NCI-H1105 treated with DMSO at 0.1 percent for 48 hours (cell line): ENCODE data around the gene NR2C1.
A peak's percentile ranks its signal among the peaks of the same experiment; 100 is the strongest.

ENCODE experiments used
- DNase-seq: peaks from one replicate; lab custom pipeline; 2025; lab: John Stamatoyannopoulos, UW

NR2C1 gene

GRCh38 chr12:95083938-95084337 is 10.5 kb upstream of the NR2C1 start:
- DNase-seq: no peak

DNA sequence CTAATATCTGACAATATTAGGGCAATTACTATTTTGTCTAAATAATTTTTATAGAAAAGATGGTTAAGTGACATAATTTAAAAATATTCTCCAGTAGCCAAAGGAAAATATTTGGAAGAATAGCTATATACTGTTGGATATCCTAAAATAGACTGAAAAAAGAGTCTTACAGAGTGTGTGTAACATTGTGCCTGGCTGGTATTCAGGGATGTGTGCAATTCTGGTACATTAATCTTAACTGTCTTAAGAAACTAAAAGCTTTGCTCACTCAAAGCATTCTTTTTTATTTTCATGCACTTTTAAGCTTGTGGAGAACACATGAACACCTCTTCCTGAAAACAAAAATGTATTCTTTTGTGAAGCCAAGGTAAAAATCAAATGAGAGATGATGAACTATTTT is 10.1 kb upstream of the NR2C1 start:
- DNase-seq: no peak

GRCh38 chr12:95077341-95077740 is 3.9 kb upstream of the NR2C1 start:
- no peak for DNase-seq

- DNase-seq: no peak
These were observed 1.3 kb upstream of the NR2C1 start for GRCh38 chr12:95074766-95075165.

GRCh38 chr12:95073698-95074520 is 491 bp upstream of the NR2C1 start:
- no peak for DNase-seq

- DNase-seq: no peak
These were observed 3.0 kb downstream of the NR2C1 start for GRCh38 chr12:95070378-95070777.

- no peak for DNase-seq
These were observed 7.1 kb downstream of the NR2C1 start for GRCh38 chr12:95066091-95066855.

GRCh38 chr12:95060951-95061350 is 12.5 kb downstream of the NR2C1 start:
- no peak for DNase-seq

DNA sequence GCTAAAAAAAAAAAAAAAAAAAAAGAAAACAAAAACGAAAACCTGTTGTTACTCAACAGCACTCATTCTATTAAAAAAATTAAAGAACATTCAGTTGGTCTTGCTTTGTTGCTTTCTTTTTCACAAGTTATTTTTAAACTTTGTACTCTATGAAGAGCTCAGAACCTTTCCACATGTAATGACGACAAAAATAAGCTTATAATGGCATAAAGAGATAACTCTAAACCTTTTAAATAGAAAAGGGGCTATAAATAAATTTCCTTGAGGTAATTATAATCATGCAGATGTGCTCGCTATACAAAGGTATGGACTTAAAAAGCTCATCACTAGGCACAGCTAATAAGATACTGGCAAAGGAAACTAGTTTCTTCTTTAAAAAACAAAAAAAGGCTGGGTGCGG is 13.4 kb downstream of the NR2C1 start:
- DNase-seq: no peak

DNA sequence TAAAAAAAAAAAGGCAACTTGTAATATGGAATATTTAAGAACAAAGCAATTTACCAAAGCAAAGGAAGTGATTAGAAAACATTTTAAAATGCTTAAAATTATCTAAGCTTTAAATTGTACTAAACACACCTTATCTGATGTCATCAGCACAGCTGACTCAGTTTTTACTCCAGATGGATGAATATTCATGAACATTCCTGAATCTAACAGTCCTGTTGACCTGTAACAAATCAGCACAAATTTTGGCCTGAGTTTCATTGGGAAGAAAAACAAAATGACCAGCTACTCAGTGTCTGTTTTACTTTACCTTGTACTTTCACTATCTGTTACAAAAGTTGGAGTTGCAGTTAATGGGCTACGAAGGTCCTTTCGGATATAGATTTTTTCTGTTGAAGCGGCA is 16.0 kb downstream of the NR2C1 start:
- no peak for DNase-seq

DNA sequence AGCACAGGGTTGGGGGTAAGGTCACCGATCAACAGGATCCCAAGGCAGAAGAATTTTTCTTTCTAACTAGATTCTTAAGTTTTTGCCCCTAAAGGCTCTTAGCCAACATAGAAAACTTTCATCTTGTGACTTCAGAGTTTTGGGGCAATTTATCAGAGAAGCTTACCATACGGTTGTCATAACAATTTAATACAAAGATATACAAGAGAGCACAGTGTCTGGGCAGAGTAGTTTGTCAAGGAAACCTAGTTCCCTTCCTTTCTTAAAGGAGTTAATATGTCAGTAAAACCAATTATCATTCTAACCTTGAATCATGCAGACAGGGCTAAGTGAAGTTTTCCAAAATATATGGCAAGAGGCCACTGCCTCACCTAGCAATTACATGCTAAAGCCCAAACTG is 18.4 kb downstream of the NR2C1 start:
- no peak for DNase-seq

GRCh38 chr12:95054206-95054605 is 19.2 kb downstream of the NR2C1 start:
- DNase-seq: no peak

- no peak for DNase-seq
These were observed 22.2 kb downstream of the NR2C1 start for GRCh38 chr12:95051241-95051640.

DNA sequence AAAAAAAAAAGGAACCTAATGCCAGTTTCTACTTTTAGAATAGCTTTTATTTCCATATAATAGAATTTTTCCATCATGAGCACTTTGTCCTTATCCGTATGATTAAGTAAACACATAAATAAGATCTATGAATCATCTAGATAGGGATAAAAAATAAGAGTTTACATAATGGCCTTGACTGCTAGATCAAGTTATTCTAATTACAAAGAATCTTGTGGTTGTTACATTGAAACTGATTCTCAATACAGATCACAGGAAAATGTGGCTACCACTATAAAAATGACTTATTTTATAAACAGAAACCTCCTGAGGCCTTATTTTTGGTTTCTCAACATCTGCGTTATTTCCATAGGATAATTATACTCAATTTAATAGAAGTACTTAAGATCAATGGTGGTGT is 35.5 kb downstream of the NR2C1 start:
- no peak for DNase-seq

GRCh38 chr12:95034750-95035149 is 38.7 kb downstream of the NR2C1 start:
- no peak for DNase-seq

DNA sequence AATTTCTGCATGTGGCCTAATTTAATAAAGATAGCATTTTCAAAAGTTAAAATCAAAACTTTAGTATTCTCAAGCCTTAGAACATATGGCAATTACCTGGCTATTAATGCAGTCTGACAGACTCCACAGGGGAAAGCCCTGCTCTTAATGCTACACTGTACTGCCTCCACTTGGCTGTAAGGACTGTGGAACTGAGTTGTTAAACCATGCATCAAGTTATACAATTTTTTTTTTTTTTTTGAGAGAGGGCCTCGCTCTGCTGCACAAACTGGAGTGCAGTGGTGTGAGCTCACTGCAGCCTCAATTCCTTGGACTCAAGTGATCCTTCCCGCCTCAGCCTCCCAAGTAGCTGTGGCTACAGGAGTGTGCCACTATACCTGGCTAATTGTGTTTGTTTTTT is 50.9 kb downstream of the NR2C1 start:
- DNase-seq: no peak

DNA sequence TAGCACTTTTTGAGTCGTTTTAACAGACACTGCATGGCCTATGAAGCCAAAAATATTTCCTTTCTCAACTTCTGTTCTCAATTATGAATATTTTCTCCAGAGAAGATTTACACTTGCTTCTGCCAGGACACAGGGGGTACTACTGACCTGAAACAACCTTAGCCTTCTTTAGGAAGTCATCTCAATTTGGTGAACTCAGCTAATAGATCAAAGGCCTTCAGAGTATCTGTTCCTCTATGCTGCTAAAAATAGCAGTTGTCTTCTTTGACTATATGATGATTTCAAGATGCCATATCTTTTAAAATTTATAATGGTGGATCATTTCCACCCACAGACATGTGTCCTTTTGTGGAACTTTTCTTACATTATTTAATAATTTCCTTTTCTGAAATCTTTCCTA is 55.9 kb downstream of the NR2C1 start:
- no peak for DNase-seq

DNA sequence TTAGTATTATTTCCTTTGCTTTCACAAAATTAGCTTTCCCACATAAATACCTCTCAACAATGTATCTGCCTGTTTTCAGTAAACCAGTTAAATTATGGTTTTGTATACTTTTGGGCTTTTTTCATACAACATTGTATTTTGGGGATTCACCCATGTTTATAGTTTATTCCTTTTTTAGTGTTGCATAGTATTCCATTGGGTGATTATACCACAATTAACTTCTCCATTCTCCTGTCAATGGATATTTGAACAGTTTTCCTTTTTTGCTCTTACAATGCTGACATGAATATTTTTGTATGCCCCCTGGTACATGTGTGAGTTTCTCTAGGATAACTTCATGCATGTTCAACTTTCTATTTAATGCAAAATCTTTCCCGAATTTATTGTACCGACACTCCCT is 57.3 kb downstream of the NR2C1 start:
- no peak for DNase-seq

DNA sequence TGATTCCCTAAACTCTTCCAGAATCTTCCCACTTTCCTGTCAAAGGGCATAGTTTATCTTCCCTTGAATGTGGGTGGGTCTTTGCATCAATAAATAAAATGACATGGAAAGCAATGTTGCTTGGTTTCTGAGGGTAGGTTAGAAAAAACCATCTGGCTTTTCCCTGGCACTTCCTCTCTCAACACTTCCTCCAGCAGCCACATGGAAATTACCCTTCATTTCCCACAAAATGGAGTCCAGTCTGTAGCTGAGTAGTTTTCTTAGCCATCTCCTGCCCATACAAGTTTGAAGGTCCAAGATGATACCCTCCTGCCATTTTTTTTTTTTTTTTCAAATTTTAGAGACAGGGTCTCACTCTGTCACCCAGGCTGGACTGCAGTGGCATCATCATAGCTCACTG is 58.9 kb downstream of the NR2C1 start:
- DNase-seq: no peak

GRCh38 chr12:95006206-95006605 is 67.2 kb downstream of the NR2C1 start:
- no peak for DNase-seq

DNA sequence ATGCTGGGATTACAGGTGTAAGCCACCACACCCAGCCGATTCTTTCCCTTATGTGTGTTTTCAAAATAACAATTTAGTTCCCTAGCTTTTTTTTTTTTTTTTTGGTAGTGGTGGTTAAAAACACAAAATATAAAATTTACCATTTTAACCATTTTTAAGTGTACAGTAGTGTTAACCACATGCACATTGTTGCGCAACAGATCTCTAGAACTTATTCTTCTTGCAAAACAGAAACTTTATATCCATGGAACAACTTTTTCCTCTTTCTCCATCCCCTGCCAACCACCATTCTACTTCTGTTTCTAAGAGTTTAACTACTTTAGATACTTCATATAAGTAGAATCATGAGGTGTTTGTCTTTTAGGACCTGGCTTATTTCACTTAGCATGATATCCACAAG is 68.8 kb downstream of the NR2C1 start:
- DNase-seq: no peak

DNA sequence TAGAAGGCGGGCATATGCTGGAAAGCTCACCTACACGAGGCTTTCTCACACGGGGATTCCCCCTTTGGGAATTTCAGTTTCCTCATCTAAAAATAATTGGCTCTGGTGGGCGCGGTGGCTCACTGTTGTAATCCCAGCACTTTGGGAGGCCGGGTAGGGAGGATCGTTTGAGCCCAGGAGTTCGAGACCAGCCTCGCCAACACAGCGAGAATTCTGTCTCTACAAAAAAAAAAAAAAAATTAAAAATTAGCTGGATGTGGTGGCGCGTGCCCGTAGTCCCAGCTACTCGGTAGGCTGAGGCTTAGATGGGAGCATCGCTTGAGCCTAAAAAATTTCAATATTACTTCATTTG is 69.5 kb downstream of the NR2C1 start:
- DNase-seq: no peak

DNA sequence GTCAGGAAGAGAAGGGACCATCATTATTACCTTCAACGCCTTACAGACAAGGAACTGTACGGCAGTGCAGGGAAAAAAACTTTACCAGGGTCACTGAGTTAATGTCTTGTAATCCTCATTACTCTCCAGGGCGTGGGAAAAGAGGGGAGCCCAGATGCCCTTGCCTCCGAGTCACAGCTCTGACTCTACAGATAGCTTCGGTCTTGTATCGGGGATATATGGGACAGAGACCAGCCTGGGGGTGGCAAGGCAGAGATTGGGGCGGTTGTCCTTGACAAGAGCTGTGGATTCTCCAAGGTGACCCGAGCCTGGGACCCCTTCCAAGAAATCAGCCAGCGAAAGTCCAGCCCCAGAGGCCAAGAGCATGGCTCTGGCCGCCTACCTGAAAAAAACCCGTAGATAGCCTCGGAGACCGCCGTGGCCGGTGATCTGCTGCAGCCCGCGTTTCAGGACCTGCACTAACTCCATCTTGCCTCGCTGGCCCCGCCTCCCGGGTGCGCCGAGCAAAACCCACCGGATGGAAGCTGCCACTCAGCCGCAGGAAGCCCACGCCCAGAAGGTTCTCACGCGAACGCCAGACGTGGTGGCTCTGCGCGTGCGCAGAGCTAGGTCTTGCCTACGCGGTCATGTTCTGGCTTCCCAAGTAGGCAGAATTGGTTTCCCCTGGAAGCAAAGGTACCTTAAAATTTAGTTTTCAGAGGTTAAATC is 70.1 kb downstream of the NR2C1 start, which contains the start of gene NDUFA12:
Gene NDUFA12 (minus strand): TSS at position 485 of the 708 bp plus-strand sequence. CDS start 17 bp downstream, at position 468.
- DNase-seq: peak; percentile 94
